Colonic mucosa (tissue), 4 donors: ENCODE results near the gene RPL38. TPM values are rescaled to one million over a fixed set of nuclear protein-coding genes. Genes with fewer than 3 reads are reported as not detected.

Experiments
- DNase-seq: peaks from one replicate; pipeline ENCODE4 v3.0.0-alpha.2; 2020
- H3K27ac ChIP-seq: fragments of 200-600 bp; one replicate; pipeline ENCODE4 v1.8.0; 2021
- H3K27me3 ChIP-seq: fragments of 200-600 bp; one replicate; pipeline ENCODE4 v1.8.0; 2021
- H3K36me3 ChIP-seq: fragments of 200-600 bp; one replicate; pipeline ENCODE4 v1.8.0; 2021
- H3K4me1 ChIP-seq: fragments of 200-600 bp; one replicate; pipeline ENCODE4 v1.8.0; 2021; ENCODE audit warnings: mild to moderate bottlenecking
- H3K4me3 ChIP-seq: fragments of 200-600 bp; one replicate; pipeline ENCODE4 v1.8.0; 2021
- H3K9ac ChIP-seq, 2 donors: one replicate each; pipeline ENCODE4 v1.7.0; 2013; ENCODE audit warnings: control low read depth in 2 of 2, low read depth in 2 of 2, low read length in 2 of 2
- H3K9me3 ChIP-seq: fragments of 200-600 bp; one replicate; pipeline ENCODE4 v1.8.0; 2021
- CTCF ChIP-seq: fragments of 200-600 bp; IDR thresholded peaks from one replicate; pipeline ENCODE4 v1.8.0; 2022; ENCODE audit warnings: antibody characterized with exemption, mild to moderate bottlenecking
- intact Hi-C: fragments of 100-400 bp; cut with DNase I; formaldehyde crosslinking; loops from one replicate; pipeline ENCODE4 v1.14.1; 2022
- total RNA-seq, 2 donors: library from RNA; stranded (reverse); fragmentation: NEBNext Ultra II Directional in 1 of 2; extraction: Animal tissue kit (Norgen Biotek cat#: 25700) in 1 of 2; gene quantifications; one replicate each; pipeline ENCODE4 v1.2.1, GENCODE V29; 2021
- donor health status: healthy.
- donor health status: DM: no; HTN: no; CAD: no.
- donor health status: DM: no; HTN: no; CAD: no.

The RPL38 gene
- total RNA-seq, 2 donors from 2014 or later: 723 to 795 TPM

GRCh38 chr17:74202938-74203337 is 540 bp upstream of the RPL38 start:
- DNase-seq: no peak
- TF ChIP-seq CTCF: no peak
- Histone ChIP-seq H3K27me3 (peaks cover 13% of the 10 kb centered on the region), H3K27ac (no peak overlapping the region), H3K36me3 (no peaks in the 10 kb centered on the region), H3K9ac (no peak overlapping the region), H3K4me3 (no peak overlapping the region), H3K4me1 (peaks cover 19% of the 10 kb centered on the region), H3K9me3 (no peaks in the 10 kb centered on the region)
- intact Hi-C loops: no loop called here

- H3K4me1 ChIP-seq: peaks cover 19% of the 10 kb centered on the region
- intact Hi-C loops: no loop called here
- H3K9me3 ChIP-seq: no peaks in the 10 kb centered on the region
- no peak for TF ChIP-seq CTCF
- H3K9ac ChIP-seq: peak overlapping the region; percentile 81 to 83
- peaks cover 13% of the 10 kb centered on the region for H3K27me3 ChIP-seq
- peak overlapping the region; percentile 62 for H3K27ac ChIP-seq
- peak overlapping the region; percentile 67 for H3K4me3 ChIP-seq
- DNase-seq: no peak
- H3K36me3 ChIP-seq: peaks cover 6% of the 10 kb centered on the region
These were observed 996 bp downstream of the RPL38 start for GRCh38 chr17:74204474-74204873.

- no peaks in the 10 kb centered on the region for H3K9me3 ChIP-seq
- H3K27ac ChIP-seq: no peak overlapping the region
- intact Hi-C loops: no loop called here
- no peak for DNase-seq
- H3K36me3 ChIP-seq: peaks cover 6% of the 10 kb centered on the region
- H3K4me1 ChIP-seq: peaks cover 19% of the 10 kb centered on the region
- no peak for TF ChIP-seq CTCF
- peak overlapping the region; percentile 67 for H3K4me3 ChIP-seq
- peak overlapping the region; percentile 43 to 47 for H3K9ac ChIP-seq
- peaks cover 13% of the 10 kb centered on the region for H3K27me3 ChIP-seq
These were observed 1.8 kb downstream of the RPL38 start for GRCh38 chr17:74205274-74205673.

GRCh38 chr17:74206332-74206818 is 2.9 kb downstream of the RPL38 start:
- intact Hi-C loops: no loop called here
- H3K27me3 ChIP-seq: peaks cover 2% of the 10 kb centered on the region
- H3K9me3 ChIP-seq: no peaks in the 10 kb centered on the region
- H3K4me1 ChIP-seq: peaks cover 19% of the 10 kb centered on the region
- no peak for TF ChIP-seq CTCF
- no peak overlapping the region for H3K9ac ChIP-seq
- no peak for DNase-seq
- no peak overlapping the region for H3K27ac ChIP-seq
- H3K4me3 ChIP-seq: no peak overlapping the region
- peaks cover 6% of the 10 kb centered on the region for H3K36me3 ChIP-seq

GRCh38 chr17:74210191-74211140 is 7.0 kb downstream of the RPL38 start:
- Histone ChIP-seq H3K36me3 (peaks cover 6% of the 10 kb centered on the region), H3K27ac (no peak overlapping the region), H3K4me1 (peaks cover 24% of the 10 kb centered on the region), H3K4me3 (no peak overlapping the region), H3K9ac (no peak overlapping the region), H3K9me3 (no peaks in the 10 kb centered on the region), H3K27me3 (peaks cover 7% of the 10 kb centered on the region)
- intact Hi-C loops: loop anchor here (5.0 kb wide), 2 partner anchors 87 to 152 kb away; partner anchors contain the start of gene BTBD17
- TF ChIP-seq CTCF: peak; percentile 97
- DNase-seq: peak; percentile 71
